ENCODE results near the gene NLRP3. TPM values are rescaled to one million over a fixed set of nuclear protein-coding genes. Genes with fewer than 3 reads are reported as not detected.

Gene NLRP3
- total RNA-seq, 4 donors from 2014 or later = 0.29 to 0.56 (median 0.47) TPM

DNA sequence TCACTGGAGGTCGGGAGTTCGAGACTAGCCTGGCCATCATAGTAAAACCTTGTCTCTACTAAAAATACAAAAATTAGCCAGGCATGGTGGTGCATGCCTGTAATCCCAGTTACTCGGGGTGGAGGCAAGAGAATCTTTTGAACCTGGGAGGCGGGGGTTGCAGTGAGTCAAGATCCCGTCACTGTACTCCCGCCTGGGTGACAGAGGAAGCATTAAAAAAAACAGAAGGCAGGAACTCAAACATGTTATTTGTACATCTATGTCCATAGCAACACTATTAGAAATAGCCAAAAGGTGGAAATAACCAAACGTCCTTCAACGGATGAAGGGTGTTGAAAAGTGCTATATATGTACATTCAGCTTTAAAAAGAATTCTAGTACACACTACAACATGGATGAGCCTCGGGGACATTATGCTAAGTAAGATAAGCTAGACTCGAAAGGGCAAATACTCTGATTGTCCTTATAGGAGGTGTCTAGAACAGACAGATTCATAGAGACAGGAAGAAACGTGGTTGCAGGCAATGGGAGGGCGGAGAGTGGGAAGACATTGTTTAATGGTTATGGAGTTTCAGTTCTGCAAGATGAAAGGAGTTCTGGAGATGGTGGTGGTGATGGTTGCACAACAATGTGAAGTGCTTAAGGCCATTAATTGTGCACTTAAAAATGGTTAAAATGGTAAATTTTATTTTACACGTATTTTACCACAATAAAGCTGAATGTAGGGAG, 19.2 kb downstream of the NLRP3 start:
- intact Hi-C loops (cut with DNase I; ENCODE audit: low total_unique reads) = no loop called here
- ATAC-seq = no peak
- H3K27ac ChIP-seq = no peak overlapping the region
- no peaks in the 10 kb centered on the region for H3K36me3 ChIP-seq
- DNase-seq = no peak
- no peaks in the 10 kb centered on the region for H3K9me3 ChIP-seq
- TF ChIP-seq, protein P1, sequence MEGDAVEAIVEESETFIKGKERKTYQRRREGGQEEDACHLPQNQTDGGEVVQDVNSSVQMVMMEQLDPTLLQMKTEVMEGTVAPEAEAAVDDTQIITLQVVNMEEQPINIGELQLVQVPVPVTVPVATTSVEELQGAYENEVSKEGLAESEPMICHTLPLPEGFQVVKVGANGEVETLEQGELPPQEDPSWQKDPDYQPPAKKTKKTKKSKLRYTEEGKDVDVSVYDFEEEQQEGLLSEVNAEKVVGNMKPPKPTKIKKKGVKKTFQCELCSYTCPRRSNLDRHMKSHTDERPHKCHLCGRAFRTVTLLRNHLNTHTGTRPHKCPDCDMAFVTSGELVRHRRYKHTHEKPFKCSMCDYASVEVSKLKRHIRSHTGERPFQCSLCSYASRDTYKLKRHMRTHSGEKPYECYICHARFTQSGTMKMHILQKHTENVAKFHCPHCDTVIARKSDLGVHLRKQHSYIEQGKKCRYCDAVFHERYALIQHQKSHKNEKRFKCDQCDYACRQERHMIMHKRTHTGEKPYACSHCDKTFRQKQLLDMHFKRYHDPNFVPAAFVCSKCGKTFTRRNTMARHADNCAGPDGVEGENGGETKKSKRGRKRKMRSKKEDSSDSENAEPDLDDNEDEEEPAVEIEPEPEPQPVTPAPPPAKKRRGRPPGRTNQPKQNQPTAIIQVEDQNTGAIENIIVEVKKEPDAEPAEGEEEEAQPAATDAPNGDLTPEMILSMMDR (IDR thresholded peaks at IDR 0.05 in 4 of 5, conservative IDR thresholded peaks at IDR 0.05 in 1 of 5) = no peak
- no peak overlapping the region for H3K4me3 ChIP-seq
- no peaks in the 10 kb centered on the region for H3K4me1 ChIP-seq
- in situ Hi-C loops (cut with MboI; ENCODE audit: low sequenced_read_pairs in 4 of 4) = no loop called here
- no peaks in the 10 kb centered on the region for H3K27me3 ChIP-seq

DNA sequence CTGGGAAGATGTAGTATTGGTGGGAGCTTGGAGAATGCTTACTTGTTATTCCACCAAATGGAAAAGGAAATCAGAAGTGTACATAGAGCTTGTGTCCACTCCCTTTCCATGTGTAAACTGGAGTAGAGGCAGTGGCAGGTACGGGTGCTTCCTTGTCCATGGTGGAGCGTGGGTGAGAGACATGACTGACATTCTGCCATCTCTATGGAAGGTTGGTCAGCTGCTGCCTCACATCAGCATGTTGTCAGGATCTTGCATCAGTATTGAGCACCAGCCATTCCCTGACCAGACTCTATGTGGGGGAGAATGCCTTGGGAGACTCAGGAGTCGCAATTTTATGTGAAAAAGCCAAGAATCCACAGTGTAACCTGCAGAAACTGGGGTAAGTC, 19.8 kb downstream of the NLRP3 start:
- no peak for DNase-seq
- H3K4me1 ChIP-seq = no peaks in the 10 kb centered on the region
- H3K4me3 ChIP-seq = no peak overlapping the region
- TF ChIP-seq, protein P1 (IDR thresholded peaks at IDR 0.05 in 4 of 5, conservative IDR thresholded peaks at IDR 0.05 in 1 of 5) = no peak
- no peak for TF ChIP-seq POLR2A (IDR thresholded peaks at IDR 0.05)
- no peak for ATAC-seq
- H3K9me3 ChIP-seq = no peaks in the 10 kb centered on the region
- intact Hi-C loops (cut with DNase I; ENCODE audit: low total_unique reads) = no loop called here
- no peaks in the 10 kb centered on the region for H3K27me3 ChIP-seq
- in situ Hi-C loops (cut with MboI; ENCODE audit: low sequenced_read_pairs in 4 of 4) = no loop called here
- H3K27ac ChIP-seq = no peak overlapping the region
- no peaks in the 10 kb centered on the region for H3K36me3 ChIP-seq

DNA sequence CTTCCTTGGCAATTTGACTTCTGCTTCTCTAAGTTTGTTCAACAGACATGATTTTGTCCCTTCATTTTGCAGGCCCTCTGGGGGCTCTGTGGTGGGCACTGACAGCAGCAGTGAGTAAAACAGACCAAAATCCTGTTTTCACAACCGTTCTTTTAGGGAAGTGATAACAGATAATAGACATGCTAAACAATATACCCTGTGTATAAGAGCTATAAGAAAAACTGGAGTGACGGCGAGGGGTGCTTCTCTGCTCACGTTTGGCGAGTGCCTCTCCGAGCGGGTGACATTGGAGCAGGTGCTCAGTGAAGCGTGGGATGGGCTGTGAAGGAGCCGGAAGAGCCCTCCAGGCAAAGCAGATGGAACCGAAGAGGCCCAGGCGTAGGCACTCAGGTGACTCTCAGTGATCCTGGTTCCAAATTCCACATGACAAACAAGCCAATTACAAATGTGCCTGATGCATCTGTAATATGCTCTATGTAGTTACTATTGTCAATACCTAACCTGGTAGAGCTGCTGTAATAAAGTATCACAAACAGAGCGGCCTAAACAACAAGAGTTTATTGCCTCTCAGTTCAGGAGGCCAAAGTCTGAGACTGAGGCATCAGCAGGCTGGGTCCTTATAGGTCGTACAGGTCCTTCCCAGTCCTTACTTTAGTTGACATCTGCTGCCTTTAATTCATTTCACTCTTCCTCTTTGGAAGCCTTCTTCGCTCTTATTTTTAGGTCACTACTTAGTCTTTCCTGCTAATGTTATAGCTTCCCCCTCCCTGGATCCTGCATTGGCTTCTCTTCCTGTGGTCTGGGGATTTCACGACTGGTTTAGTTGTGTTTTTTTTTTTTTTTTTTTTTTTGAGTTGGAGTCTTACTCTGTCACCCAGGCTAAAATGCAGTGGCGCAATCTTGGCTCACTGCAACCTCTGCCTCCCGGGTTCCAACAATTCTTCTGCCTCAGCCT, 21.9 kb downstream of the NLRP3 start:
- H3K36me3 ChIP-seq = no peaks in the 10 kb centered on the region
- TF ChIP-seq, protein P1 (IDR thresholded peaks at IDR 0.05 in 4 of 5, conservative IDR thresholded peaks at IDR 0.05 in 1 of 5) = no peak
- ATAC-seq = no peak
- H3K9me3 ChIP-seq = no peaks in the 10 kb centered on the region
- no peak overlapping the region for H3K27ac ChIP-seq
- in situ Hi-C loops (cut with MboI; ENCODE audit: low sequenced_read_pairs in 4 of 4) = no loop called here
- H3K27me3 ChIP-seq = no peaks in the 10 kb centered on the region
- DNase-seq = no peak
- no peak overlapping the region for H3K4me3 ChIP-seq
- no peaks in the 10 kb centered on the region for H3K4me1 ChIP-seq
- intact Hi-C loops (cut with DNase I; ENCODE audit: low total_unique reads) = no loop called here

DNA sequence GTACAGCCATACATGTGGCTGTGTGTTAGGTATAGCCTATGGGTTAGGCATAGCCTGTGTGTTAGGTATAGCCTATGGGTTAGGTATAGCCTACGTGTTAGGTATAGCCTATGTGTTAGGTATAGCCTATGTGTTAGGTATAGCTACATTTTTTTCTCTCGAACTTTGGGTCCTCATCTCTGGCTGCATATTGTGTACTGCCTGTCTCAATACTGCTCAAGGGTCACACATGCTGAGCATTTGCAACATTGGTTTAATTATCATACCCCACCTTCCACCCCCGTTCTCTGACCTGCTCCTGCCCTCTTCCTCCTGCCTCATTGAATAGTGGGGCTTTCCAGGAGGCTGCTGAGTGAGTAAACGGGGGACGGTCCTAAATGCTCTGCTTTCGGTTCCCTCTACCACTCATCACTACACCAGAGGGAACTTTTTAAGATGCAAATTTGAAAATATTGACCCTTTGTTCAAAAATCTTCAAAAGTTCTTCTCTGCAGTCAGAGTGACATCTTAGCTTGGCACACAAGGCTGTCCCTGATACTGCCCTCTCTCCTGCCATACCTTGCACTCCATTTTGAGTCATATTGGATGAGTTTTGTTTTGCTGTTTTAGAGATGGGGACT, 24.1 kb downstream of the NLRP3 start:
- ATAC-seq = no peak
- intact Hi-C loops (cut with DNase I; ENCODE audit: low total_unique reads) = no loop called here
- H3K27ac ChIP-seq = no peak overlapping the region

More for the DNA sequence above, 24.1 kb downstream of the NLRP3 start:
- no peaks in the 10 kb centered on the region for H3K9me3 ChIP-seq
- TF ChIP-seq POLR2A (IDR thresholded peaks at IDR 0.05) = no peak
- TF ChIP-seq, protein P1 (IDR thresholded peaks at IDR 0.05 in 4 of 5, conservative IDR thresholded peaks at IDR 0.05 in 1 of 5) = no peak
- no peaks in the 10 kb centered on the region for H3K36me3 ChIP-seq
- H3K4me1 ChIP-seq = no peaks in the 10 kb centered on the region
- no peak overlapping the region for H3K4me3 ChIP-seq
- no peak for DNase-seq
- no peaks in the 10 kb centered on the region for H3K27me3 ChIP-seq
- in situ Hi-C loops (cut with MboI; ENCODE audit: low sequenced_read_pairs in 4 of 4) = no loop called here
